NCI-H2029 (cell line): ENCODE results near the gene ALOX12B.
"Not testable (repeated sequence)": the region's sequence is repeated elsewhere in the genome, so short reads cannot be mapped to it uniquely, and the experiment has no call there.

Experiments
- DNase-seq: peaks from one replicate; lab custom pipeline; 2025; lab: John Stamatoyannopoulos, UW

The ALOX12B gene

GRCh38 chr17:8041979-8042378, 45.5 kb downstream of the ALOX12B start:
- no peak for DNase-seq

GRCh38 chr17:8041249-8041928, 46.1 kb downstream of the ALOX12B start:
- DNase-seq: no peak

DNA sequence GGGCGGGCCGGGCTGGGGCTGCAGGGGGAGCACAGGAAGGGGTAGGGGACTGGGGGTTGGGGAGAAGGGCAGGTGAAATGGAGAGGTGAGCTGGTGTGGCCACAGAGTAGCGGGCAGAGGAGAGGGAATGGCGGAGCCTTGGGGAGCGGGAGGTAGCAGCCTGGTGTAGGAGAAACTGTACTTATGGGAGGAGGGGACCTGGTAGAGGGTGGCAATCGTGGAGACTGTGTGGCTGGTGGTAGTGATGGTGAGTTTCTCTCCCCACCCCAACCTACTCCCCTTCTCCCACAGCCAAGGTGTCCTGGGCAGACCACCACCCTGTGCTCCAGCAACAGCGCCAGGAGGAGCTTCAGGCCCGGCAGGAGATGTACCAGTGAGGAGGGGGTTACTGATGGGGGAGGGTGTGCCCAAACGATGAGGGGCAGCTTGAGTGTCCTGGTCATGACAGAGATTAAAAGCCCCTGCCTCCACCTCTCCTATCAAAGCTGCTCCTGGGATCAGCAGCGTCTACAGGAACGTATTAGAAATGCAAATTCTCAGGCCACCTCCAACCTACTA, 47.8 kb downstream of the ALOX12B start:
- no peak for DNase-seq

- DNase-seq: no peak
Measured at GRCh38 chr17:8038954-8039610, 48.4 kb downstream of the ALOX12B start, which contains the start of gene ALOX15B. Gene ALOX15B, plus strand, starts transcription at chr17:8039059. Its CDS starts 97 bp downstream, at chr17:8039156.

DNA sequence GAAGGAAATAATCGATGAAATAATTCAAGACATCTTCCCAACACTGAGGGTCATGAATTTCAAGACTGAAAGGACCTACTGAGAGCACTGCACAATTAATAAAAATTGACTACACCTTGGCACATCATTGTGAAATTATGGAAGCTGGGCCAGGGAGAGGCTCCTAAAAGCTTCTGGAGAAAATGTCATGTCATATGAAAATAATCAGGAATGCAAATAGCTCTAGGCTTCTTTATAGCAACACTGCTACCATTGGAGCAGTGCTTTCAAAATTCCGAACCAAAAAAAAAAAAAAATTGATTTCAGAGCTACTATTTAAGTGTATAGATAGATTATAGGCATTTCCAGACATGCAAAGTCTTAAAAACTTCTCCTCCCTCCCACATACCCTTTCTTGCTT, 55.1 kb downstream of the ALOX12B start:
- DNase-seq: no peak

DNA sequence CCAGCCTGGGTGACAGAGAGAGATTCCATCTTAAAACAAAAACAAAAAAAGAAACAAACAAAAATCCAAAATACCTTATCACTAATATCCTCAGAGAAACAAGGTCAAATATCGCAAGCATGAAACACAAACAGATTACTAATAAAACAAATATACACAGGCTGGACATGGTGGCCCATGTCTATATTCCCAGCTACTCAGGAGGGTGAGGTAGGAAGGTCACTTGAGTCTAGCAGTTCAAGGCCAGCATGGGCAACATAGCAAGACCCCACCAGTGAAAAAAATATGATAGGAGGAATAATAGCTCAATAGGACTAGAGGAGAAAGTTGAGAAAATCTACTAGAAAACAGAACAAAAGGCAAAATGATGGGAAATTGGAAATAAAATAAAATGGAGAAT, 55.6 kb downstream of the ALOX12B start:
- no peak for DNase-seq

DNA sequence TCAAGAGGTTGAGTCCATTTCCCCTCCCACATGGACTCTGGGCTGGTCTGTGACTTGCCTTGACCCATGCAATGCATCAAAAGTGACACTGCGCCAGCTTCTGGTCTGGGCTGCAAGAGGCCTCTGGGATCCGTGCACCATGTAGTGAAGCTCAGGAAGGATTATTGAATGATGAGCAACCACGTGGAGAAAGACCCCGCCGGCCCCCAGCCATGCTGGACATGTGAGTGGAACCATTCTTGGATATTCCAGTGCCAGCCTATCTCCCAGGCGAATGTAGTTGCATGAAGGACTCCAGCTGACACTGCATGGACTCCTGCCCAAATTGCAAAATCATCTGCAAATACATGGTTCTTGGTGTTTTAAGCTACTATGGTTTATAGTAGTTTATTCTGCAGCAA, 56.3 kb downstream of the ALOX12B start:
- DNase-seq: no peak

GRCh38 chr17:8029121-8029520, 58.4 kb downstream of the ALOX12B start:
- DNase-seq: no peak

GRCh38 chr17:8025176-8025911, 62.2 kb downstream of the ALOX12B start:
- no peak for DNase-seq

DNA sequence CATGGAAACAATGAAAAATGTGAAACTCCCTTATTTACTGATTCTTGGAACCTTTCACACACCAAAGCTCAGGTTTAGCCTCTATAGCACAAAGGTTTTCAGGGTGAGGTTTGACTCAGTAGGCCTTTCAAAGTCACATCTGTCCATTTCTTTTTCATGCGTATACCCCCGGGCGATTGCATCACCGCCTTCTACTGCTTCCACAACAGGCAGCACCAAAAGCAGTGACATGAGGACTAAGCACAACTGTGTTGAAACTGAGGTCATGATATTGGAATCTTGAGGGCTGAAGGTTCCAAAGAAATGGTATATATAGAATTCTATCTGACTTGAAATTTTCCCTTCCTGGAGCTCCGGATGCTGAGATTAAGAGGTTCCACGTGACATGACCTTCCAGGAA, 63.4 kb downstream of the ALOX12B start:
- not testable (repeated sequence) for DNase-seq
